T-helper 2 cell treated with Interferon-gamma antibody and Interleukin-4, amounts not matched to agents 100 ng/mL and 5 ng/mL, for 36 hours (primary cell): ENCODE measurements around the gene PHLPP1. TPM values are rescaled to one million over a fixed set of nuclear protein-coding genes. Genes with fewer than 3 reads are reported as not detected.

Experiments
- intact Hi-C: fragments of 100-400 bp; cut with micrococcal nuclease; formaldehyde crosslinking; loops from one replicate; pipeline ENCODE4 v1.15.1; 2023
- total RNA-seq: library from RNA; stranded (reverse); gene quantifications from 2 replicates; pipeline ENCODE4 v1.2.3, GENCODE V29; 2022

The PHLPP1 gene
- total RNA-seq, 1 donor from 2014 or later, result 12.7 TPM

DNA sequence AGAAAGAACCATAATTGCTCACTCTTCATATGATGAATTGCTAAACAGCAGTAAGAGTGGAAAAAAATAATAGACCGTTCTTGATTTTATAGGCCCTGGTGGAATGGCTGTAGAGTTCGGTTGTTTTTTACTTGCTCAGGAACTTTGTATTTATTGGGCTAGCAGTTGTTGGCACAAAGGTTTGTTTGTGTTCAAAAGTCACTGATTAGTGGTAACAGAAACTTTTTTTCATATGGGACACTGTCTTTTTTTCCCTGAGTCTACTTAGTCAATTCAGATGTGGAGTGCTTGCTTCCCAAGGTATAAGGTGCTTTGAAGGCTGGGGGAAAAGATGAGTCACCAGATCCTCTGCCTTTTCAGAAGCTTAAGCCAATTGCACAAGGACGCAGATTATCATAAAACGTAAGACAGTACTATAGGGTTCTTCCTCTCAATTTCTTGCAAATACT is 25.8 kb downstream of the PHLPP1 start:
- intact Hi-C loops, result no loop called here

DNA sequence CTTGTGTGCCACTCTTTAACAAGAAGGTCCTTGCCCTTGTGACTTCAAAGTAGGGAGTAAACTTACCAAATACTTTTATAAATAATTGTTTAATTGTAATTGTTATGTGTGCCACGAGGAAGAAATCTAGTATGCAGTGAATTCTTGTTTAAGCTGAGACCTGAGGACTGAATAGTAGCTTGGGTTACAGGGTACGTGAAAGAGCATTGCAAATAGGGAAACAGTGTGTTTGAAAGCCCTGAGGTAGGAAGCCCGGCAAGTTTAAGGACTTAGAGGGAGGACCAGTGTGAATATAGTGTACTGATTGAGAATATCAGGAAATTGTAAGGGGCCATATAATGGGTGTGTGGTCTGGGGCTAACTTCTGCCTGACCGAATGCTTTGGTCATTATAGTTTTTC is 26.2 kb downstream of the PHLPP1 start:
- intact Hi-C loops, result no loop called here

DNA sequence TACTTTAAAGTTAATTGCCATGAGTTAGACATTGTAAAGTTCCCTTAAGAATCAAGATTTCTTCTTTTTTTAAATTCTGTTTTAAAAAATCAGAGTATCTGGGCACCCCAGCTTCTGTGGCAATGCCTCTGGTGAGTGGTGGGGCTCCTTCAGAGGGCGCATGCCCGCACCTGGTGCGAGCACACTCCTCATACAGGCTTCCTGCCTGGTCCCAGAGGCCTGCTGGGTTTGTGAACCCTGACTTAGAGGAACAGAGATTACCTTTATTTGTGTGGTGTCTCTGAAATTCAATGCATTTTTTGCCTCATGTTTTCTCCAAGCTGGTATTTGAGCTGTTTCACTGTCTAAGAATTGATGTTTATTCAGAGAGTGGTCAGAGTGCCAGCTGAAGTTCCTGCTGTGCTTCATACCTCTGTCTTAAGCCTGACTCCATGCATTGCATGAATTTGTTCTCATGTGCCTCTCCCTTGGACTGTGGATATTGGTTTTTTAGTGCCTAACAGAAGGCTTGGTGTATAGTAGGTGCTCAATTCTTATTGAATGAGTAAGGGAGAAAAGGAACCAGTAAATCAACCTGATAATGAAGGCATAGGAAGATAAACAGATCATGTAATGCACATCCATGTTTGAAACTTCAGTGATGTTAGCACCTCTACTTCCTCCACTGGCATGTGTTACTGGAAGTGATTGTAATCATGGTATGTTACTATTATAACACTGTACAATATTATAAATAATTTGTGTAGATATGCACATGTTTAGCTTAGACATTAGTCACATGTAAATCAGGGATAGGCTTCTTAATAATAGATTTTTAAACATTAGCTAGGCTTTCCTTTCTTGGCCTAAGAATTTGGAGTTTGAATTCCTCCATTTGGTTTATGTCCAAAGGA is 29.0 kb downstream of the PHLPP1 start:
- intact Hi-C loops, result no loop called here

DNA sequence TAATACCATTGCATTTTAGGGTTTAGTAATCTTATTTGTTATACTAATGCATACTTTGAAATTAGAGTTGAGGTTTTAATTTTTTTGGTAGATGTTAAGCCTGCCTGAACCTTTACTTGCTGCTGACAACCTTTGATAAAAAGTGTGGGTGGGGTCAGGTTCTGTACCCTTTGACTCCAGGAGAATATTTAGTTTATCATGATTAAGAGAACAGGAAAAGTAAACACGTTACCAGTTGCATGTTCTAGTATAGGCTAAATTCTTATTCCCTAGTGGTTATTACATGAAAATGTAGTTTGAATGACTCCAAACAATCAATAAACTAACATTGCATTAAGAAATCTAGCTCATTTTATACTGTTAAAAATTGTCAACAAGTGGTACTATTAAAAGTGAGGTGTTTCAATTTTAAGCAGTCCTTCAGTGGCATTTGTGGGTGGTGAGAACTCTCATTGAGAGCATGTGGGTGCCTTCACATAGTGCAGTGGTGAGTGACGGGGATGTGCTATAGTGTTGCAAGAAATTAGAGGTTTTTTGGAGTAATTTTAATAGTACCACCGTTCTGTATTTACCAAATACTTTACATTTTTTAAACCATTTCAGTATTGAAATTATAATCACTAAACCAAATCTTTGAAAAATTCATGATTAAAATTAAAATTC is 29.9 kb downstream of the PHLPP1 start:
- intact Hi-C loops, result no loop called here

DNA sequence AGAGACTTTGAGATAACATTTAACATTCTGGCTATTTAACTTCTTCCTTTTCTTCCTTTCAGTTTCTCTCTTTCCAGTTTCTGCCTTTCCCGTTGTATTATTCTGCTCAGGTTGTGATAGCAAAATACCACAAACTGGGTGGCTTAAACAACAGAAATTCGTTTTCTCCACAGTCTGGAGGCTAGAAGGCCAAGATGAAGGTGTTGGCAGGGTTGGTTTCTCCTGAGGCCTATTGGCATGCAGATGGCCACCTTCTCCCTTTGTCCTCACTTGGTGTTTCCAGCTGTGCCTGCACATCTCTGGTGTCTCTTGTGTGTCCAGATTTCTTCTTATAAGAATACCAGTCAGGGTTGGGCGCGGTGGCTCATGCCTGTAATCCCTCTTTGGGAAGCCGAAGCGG is 34.0 kb downstream of the PHLPP1 start:
- intact Hi-C loops, result no loop called here

DNA sequence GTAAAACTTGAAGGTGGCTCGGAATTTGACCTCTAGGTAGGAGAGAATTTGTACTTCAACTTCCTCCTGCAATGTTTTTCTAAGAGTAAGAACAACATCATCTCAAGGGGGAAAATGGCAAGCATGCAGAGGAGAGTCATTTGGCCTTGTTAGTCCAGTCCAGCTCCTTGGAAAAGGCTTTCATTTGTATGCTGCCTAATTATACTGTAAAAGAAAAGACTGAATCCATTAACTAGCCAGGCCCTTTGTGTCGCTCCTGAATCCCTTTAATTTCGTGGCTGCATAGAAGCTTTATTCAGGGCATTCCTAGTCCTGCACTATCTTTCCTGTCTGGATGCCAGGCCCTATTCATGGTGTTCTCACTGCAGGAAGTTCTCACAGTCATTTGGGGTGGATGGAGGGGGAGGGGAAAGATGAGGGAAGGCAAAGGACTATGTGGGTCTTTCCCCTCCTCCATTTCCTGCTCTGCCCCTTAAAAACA is 36.0 kb downstream of the PHLPP1 start:
- intact Hi-C loops, result no loop called here

DNA sequence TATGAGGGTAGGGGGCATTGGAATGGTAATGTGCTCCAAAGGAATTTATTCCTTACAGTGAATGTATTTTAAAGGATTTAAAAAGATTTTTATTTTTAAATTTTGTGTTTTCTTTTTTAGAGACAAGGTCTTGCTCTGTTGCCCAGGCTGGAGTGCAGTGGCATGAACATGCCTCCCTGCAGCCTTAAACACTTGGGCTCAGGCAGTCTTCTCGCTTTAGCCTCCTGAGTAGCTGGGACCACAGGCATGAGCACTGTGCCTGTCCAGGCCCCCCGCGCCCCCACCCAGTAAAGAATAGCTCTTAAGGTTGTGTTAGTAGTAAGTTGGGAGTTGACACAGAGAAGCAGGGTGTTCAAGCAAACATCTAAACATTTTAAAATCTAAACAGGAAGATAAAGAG is 36.6 kb downstream of the PHLPP1 start:
- intact Hi-C loops, result no loop called here

DNA sequence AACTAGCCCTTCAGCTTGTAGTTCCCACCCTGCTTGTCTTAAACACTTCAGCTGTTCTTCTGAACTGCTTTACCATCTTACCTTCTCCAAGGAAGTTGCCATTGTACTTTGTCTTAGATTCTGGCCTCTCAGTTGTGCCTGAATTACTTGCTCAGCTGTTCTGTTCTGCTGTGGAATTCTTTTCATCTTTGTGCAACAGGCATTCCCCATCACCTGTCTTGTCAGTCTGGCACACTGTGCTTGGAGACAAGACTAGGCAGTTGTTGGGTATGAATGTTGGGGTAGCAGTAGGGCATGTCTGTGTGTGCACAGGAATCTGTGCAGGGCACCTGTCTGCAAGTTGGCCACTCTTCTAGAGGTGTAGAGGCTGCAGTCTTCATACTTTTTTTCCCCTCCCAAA is 38.7 kb downstream of the PHLPP1 start:
- intact Hi-C loops, result no loop called here

DNA sequence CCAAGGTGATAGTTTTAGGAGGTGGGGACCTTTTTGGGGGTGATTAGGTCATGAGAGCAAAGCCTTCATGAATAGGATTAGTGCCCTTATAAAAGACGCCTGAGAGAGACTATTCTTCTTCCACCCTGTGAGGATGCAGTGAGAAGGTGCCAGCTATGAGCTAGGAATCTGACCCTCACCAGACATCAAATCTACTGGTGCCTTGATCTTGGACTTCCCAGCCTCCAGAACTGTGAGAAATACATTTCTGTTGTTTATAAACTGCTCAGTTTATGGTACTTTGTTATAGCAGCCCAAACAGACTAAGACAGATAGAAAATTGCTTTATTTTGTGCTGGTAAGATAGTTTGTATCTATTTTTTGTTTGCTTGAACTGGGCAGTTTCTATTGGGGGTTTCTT is 40.1 kb downstream of the PHLPP1 start:
- intact Hi-C loops, result no loop called here

DNA sequence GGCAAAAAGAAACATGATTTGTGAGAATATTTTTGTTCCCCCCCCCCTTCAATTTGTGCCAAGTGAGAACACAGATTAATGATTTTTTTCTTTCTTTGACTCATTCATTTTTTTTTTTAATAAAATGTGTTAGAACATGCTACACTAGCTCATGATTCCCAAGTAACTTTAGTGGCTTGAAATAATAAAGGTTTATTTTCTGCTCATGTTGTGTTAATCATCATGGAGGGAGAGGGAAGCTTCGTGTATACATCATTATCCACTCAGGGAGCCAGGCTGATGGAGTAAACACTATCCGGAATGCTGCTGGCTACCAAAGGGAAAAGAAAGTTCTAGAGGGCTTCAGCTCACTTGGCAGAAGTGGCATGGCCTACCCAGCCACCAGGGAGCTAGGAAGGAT is 40.6 kb downstream of the PHLPP1 start:
- intact Hi-C loops, result no loop called here

DNA sequence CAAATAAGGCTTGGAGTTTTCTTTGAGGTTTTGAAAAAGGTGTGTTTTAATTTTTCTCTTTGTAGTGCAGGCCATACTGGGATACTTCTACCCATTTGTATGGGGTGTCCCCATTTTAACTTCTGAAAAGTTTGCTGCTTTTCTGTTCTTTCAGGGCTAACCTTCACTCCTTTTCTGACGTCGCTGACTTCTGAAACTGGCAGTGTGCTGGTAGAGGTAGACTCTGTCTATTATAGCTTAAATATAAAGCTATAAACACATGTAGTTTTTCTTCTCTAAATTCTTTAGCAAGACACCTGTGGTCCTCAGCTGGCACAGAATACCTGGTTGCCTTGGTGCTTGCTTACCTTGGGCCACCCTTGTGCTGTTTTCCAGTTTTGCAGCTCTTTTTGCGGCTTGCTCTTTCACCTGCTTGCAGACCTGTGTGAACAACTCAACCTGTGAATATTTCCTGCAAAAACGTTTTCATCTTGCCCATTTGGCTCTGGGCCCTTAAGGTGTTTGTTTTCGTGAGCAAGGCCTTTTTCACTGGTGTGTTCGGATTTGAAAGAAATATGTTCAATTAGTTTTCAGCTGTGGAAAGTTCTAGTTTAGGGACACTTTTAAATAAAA is 42.2 kb downstream of the PHLPP1 start:
- intact Hi-C loops, result no loop called here

DNA sequence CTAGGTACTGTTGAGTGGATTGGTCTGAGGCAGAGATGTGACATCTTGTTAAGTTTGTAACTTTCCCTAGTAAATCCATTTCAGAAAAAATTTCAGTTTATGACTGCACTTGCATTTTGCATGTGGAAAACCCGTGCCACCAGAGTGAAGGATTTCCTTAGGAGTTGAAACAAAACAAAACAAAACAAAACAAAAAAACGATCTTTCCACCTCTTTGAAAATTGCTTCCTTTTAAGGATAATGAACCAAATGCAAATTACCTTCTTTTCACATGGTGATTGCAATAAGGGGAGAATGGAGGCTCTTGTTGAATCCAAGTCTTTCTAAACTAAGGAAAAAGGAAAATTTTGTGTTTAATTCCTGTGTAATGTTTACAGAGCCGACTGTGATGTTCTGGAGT is 43.2 kb downstream of the PHLPP1 start:
- intact Hi-C loops, result no loop called here

DNA sequence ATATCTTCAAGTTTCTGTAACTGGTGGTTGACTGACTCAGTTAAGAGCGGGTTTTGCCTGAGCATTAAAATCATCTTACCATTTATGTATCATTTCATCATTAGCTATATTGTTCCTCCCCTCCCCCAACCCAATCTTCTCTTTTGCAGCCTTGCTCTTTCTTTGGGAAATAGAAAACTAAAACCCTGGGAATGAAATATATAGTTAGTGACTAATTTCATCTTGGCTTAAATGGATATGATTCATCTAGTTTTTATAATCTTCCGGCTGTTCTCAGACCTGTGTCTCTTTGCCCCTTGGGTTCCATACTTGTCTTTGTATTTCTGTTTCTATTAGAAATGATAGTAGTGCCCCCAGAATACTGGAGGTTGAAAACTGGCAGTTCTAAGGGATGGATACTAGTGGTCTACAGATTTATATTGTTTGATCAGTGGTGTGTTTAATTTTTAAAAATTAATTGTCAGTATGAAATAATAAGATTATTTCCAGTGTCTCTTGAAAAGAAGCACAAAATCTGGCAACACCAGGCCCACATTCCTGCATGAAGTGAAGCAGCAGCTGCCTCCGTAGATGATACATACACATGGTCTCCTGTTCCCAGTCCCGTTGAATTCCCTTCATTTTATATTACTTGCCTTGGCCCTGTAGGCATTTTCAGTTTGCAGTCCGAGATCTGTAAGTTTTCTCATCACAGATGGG is 44.5 kb downstream of the PHLPP1 start:
- intact Hi-C loops, result no loop called here

DNA sequence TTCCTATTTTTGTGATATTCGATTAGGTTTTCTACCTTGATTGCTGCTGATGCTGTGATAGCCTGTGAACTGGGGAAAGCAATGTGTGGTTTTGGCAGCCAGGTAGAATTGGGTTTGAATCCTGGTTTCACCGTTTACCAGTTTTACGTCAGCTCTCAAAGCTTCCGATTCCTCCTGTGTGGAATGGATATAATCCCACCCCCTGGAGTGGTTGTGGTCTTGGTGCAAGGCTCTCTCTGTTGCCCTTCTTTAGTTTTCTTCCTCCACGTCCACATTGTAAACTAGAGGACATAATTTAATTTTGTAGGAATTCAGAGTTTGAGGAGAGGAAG is 45.0 kb downstream of the PHLPP1 start:
- intact Hi-C loops, result no loop called here

DNA sequence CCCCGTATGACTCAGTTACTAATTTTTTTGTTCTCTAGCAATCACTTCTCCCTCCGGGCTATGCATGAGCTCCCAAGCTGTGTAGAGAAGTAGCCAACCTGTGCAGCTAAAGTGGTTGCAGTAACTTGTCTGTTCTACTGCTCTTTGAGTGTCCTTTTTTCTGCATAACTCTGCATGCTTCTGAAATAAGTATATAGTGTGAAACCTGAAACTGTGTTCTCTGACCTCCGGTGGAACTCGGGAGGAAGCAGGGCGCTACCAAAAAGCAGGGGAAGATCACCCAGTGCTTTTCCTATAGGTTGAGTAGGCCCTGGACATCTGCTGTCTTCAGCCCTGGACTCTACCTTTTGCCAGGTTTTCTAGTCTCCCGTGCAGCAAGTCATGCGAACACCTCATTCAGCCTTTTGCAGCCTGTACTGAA is 47.8 kb downstream of the PHLPP1 start:
- intact Hi-C loops, result no loop called here

DNA sequence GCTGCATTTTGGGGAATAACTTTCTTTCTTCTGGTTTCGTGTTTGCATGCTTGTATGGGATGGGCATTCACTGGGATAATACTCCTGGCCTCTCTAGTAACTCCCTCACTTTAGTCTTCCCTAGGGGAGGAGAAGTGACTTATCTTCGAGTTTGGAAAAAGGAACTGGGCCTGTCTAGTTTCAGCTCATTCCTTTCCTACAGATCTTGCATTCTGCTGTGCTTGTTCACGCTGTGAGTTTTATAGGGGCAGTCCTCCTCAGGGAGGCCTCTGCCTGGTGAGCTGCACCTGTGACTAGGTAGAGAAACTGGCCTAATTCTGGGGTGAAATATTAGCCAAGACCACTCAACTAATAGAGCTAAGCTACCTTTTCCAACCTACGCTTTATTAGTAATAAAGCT is 50.9 kb downstream of the PHLPP1 start:
- intact Hi-C loops, result no loop called here

DNA sequence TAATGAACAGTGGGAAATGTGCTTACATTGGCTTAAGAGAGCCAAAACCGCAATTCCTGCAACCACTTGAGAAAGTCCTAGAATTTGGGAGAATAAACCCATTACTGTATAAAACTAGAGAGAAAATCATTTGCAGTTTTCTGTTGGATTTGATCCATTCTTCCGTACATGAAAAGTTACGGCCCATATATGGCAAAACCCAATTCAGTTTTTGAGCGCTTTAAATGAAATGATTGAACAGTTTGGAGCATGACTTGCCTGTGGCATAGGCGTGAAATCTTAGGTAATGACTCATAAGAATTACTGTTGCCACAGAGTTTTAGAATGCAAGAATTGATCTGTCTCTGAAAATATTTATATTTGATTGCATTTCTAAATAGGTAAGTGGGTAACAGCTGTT is 52.0 kb downstream of the PHLPP1 start:
- intact Hi-C loops, result no loop called here

DNA sequence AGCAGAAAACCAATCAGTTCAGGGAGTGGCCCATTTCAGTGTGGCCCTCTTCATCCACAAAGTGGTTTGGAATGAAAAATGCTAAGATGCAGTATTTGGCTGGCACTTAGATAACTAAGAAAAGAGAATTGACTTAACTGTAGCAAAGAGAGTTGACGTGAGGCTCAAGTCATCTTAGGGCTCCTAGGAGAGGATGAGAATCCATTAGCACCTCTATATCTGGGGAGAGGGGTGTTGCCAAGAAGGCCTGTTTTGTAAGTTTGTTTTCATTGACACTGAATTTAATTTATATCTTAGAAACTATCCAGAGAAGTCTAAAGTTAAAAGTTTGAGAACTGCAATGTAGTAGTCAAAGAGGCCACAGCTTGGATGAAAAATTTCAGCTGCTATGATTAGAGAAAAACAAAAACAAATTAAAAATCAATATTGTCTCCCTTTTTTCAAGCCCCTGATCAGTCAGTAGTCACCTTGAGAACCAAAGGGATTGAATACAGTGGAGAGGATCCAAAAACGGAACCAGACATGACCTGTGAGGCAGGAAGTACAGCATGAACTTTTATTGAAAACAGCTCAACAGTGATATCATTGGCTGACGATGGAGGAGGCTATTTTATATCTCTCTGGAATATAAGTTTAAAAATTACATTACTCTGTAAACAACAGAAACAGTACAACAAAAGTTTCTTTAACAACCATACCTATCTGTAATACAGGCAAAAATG is 52.7 kb downstream of the PHLPP1 start:
- intact Hi-C loops, result no loop called here

DNA sequence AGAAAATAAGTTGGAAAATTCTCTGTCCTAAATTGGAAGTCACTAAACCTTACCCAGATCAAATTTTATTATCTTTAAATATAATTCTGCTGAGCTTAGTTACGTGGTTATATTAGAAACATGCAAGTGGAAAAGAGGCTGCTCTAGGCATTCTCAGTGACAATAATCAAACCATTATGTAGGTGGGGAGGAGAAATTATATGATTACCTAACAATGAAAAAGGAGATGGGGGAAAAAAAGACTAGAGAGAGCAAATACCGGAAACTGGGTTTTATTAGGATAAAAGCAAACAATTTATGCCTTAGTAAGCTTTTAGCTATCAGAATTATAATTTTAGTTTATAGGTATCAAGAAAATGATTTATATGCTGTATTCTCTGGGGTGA is 53.2 kb downstream of the PHLPP1 start:
- intact Hi-C loops, result no loop called here

DNA sequence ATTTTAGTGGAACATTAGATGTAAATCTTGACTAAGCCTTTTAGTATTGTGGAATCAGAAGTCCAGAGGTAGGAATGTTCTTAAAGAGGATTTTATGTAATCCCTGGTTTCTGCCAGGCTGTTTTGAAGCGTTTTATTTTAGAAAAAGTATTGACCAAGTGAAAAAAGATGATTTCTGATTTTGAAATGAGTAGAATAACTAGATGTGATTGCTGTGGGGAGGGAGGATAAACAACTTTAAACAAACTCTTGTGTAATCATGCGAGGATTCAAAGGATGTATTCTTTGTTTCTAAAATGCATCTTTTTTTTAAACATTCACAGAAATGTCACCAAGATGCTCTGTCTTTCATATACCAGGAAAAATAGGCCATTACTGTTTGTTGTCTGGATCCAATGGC is 53.9 kb downstream of the PHLPP1 start:
- intact Hi-C loops, result no loop called here
